WTC11 (cell line): Measurements from ENCODE around the gene CLUH. TPM values are rescaled to one million over a fixed set of nuclear protein-coding genes. Genes with fewer than 3 reads are reported as not detected.
"Not testable (repeated sequence)": the region's sequence is repeated elsewhere in the genome, so short reads cannot be mapped to it uniquely, and the experiment has no call there.

Experiments
- ATAC-seq: fragments of 200-7000 bp; cut with Tn5 transposase; 2 replicates; pipeline ENCODE4 v1.10.0; 2021; ENCODE audit warnings: mild to moderate bottlenecking, moderate library complexity
- CTCF ChIA-PET: fragments of 300-600 bp; sonication (Branson Sonifier 250); formaldehyde crosslinking; loops from one replicate; lab custom pipeline; 2021; ENCODE audit warnings: antibody characterized with exemption; lab: Charles Lee
- POLR2A ChIA-PET: fragments of 350-600 bp; sonication (Branson Sonifier 250); formaldehyde crosslinking; loops from one replicate; lab custom pipeline; 2021; ENCODE audit warnings: antibody characterized with exemption; lab: Charles Lee
- DNase-seq: peaks from one replicate; pipeline ENCODE4 v3.0.0; 2021; ENCODE audit warnings: low spot score
- H3K27ac Mint-ChIP-seq: 2 replicates; pipeline ENCODE4 v1.8.0; 2021; ENCODE audit warnings: mixed read lengths
- H3K27me3 Mint-ChIP-seq: 2 replicates; pipeline ENCODE4 v1.8.0; 2021; ENCODE audit warnings: low read depth, mild to moderate bottlenecking, moderate library complexity, mixed read lengths
- H3K36me3 Mint-ChIP-seq: 2 replicates; pipeline ENCODE4 v1.8.0; 2021; ENCODE audit warnings: mixed read lengths
- H3K4me1 Mint-ChIP-seq: 2 replicates; pipeline ENCODE4 v1.8.0; 2022; ENCODE audit warnings: mixed read lengths
- H3K4me3 Mint-ChIP-seq: 2 replicates; pipeline ENCODE4 v1.8.0; 2021; ENCODE audit warnings: mild to moderate bottlenecking, moderate library complexity, mixed read lengths
- H3K9me3 Mint-ChIP-seq: 2 replicates; pipeline ENCODE4 v1.8.0; 2021; ENCODE audit warnings: mixed read lengths
- AR ChIP-seq: fragments of 250-450 bp; sonication (Bioruptor Pico); IDR thresholded peaks from 2 replicates; pipeline ENCODE4 v1.9.0; 2021; ENCODE audit warnings: mild to moderate bottlenecking
- ATF1 ChIP-seq: sonication (generic); formaldehyde crosslinking; IDR thresholded peaks from 2 replicates; pipeline ENCODE4 v1.8.1; 2023; ENCODE audit warnings: mild to moderate bottlenecking, moderate library complexity, missing genetic modification reagents
- CREB1 ChIP-seq: sonication (generic); formaldehyde crosslinking; IDR thresholded peaks from 2 replicates; pipeline ENCODE4 v1.8.0; 2023; ENCODE audit warnings: mild to moderate bottlenecking, missing genetic modification reagents
- EMX1 ChIP-seq: fragments of 250-450 bp; sonication (Bioruptor Pico); IDR thresholded peaks from 2 replicates; pipeline ENCODE4 v1.8.0; 2021; ENCODE audit warnings: mild to moderate bottlenecking
- JUN ChIP-seq: sonication (generic); formaldehyde crosslinking; IDR thresholded peaks from 2 replicates; pipeline ENCODE4 v1.8.0; 2023; ENCODE audit warnings: mild to moderate bottlenecking, missing genetic modification reagents
- MAX ChIP-seq: sonication (generic); formaldehyde crosslinking; IDR thresholded peaks from 2 replicates; pipeline ENCODE4 v1.8.0; 2022; ENCODE audit warnings: mild to moderate bottlenecking, missing genetic modification reagents
- MYBL2 ChIP-seq: sonication (generic); formaldehyde crosslinking; IDR thresholded peaks from 2 replicates; pipeline ENCODE4 v1.8.1; 2023; ENCODE audit warnings: mild to moderate bottlenecking, moderate library complexity, missing genetic modification reagents
- NR1H2 ChIP-seq: sonication (generic); formaldehyde crosslinking; IDR thresholded peaks from 2 replicates; pipeline ENCODE4 v1.9.0; 2021; ENCODE audit warnings: mild to moderate bottlenecking, moderate library complexity, missing genetic modification reagents
- NR2C2 ChIP-seq: sonication (generic); formaldehyde crosslinking; IDR thresholded peaks from 2 replicates; pipeline ENCODE4 v1.8.0; 2022; ENCODE audit warnings: mild to moderate bottlenecking, missing genetic modification reagents
- SMAD4 ChIP-seq: sonication (generic); formaldehyde crosslinking; IDR thresholded peaks from 2 replicates; pipeline ENCODE4 v1.8.0; 2022; ENCODE audit warnings: mild to moderate bottlenecking, missing genetic modification reagents
- TCF7 ChIP-seq: sonication (generic); formaldehyde crosslinking; IDR thresholded peaks from 2 replicates; pipeline ENCODE4 v1.8.0; 2022; ENCODE audit warnings: mild to moderate bottlenecking, low read depth, missing genetic modification reagents, moderate library complexity
- ZNF317 ChIP-seq: sonication (generic); formaldehyde crosslinking; IDR thresholded peaks from 2 replicates; pipeline ENCODE4 v1.8.1; 2023; ENCODE audit warnings: low read depth, mild to moderate bottlenecking, moderate library complexity, missing genetic modification reagents, borderline replicate concordance
- ZNF671 ChIP-seq: fragments of 250-450 bp; sonication (Bioruptor Pico); IDR thresholded peaks from 2 replicates; pipeline ENCODE4 v1.8.0; 2021; ENCODE audit warnings: mild to moderate bottlenecking
- total RNA-seq: library from RNA; stranded (reverse); gene quantifications from 3 replicates; pipeline ENCODE4 v1.2.3, GENCODE V29; 2021
- TF ChIP-seq, protein P1 (sequence below): fragments of 250-450 bp; sonication (Bioruptor Pico); conservative IDR thresholded peaks from 2 replicates; pipeline ENCODE4 v1.9.0; 2021; ENCODE audit warnings: mild to moderate bottlenecking
- TF ChIP-seq, protein P2 (sequence below): fragments of 250-450 bp; sonication (Bioruptor Pico); IDR thresholded peaks from 2 replicates; pipeline ENCODE4 v1.9.0; 2021; ENCODE audit warnings: mild to moderate bottlenecking
- TF ChIP-seq, protein P3 (sequence below): sonication (generic); formaldehyde crosslinking; IDR thresholded peaks from 2 replicates; pipeline ENCODE4 v1.8.1; 2023; ENCODE audit warnings: mild to moderate bottlenecking, missing genetic modification reagents, borderline replicate concordance
- TF ChIP-seq, protein P4 (sequence below): sonication (generic); formaldehyde crosslinking; IDR thresholded peaks from 2 replicates; pipeline ENCODE4 v1.8.1; 2022; ENCODE audit warnings: missing genetic modification reagents, borderline replicate concordance

The CLUH gene
- total RNA-seq, 1 experiment from 2014 or later, result 105 TPM

- Mint-ChIP-seq H3K4me1 (no peaks in the 10 kb centered on the region), H3K27ac (no peak overlapping the region), H3K27me3 (no peaks in the 10 kb centered on the region), H3K36me3 (peaks cover 69% of the 10 kb centered on the region), H3K9me3 (peaks cover 5% of the 10 kb centered on the region), H3K4me3 (no peak overlapping the region)
- TF ChIP-seq SMAD4 (no peak), NR1H2 (CRISPR knock-in tag) (no peak), ZNF671 (no peak), MAX (CRISPR knock-in tag) (no peak), AR (no peak), MYBL2 (CRISPR knock-in tag) (no peak), TCF7 (no peak), ZNF317 (CRISPR knock-in tag) (no peak), NR2C2 (CRISPR knock-in tag) (no peak), JUN (CRISPR knock-in tag) (no peak), EMX1 (CRISPR knock-in tag) (no peak), CREB1 (CRISPR knock-in tag) (no peak), ATF1 (CRISPR knock-in tag) (no peak)
- TF ChIP-seq, protein P1, sequence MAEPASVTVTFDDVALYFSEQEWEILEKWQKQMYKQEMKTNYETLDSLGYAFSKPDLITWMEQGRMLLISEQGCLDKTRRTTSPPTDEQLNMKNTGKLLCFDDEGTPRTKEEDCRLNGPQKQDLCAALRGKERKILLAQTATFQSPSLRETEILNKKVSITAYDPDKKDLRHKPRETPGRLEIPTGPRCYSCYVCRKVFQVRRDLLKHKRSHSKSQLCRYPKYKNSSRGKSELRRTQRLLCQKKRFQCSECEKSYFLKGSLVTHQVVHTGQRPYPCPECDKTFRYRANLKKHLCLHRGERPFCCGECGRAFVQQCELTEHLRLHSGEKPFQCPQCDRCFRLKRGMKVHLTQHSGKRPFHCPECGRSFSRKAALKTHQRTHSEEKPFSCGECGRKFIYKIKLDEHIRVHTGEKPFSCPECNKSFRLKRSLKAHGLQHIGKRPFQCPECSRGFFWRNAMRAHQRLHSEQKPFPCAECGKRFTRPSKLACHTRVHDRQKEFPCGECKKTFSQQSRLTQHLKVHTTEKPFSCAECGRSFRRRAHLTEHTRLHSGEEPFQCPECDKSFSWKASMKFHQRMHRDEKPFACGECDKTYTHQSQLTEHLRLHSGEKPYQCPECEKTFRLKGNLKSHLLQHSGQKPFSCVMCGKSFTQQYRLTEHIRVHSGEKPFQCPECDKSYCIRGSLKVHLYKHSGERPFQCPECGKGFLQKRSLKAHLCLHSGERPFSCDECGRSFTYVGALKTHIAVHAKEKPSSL, result no peak
- TF ChIP-seq, protein P2, sequence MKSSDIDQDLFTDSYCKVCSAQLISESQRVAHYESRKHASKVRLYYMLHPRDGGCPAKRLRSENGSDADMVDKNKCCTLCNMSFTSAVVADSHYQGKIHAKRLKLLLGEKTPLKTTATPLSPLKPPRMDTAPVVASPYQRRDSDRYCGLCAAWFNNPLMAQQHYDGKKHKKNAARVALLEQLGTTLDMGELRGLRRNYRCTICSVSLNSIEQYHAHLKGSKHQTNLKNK, result no peak
- TF ChIP-seq, protein P3, sequence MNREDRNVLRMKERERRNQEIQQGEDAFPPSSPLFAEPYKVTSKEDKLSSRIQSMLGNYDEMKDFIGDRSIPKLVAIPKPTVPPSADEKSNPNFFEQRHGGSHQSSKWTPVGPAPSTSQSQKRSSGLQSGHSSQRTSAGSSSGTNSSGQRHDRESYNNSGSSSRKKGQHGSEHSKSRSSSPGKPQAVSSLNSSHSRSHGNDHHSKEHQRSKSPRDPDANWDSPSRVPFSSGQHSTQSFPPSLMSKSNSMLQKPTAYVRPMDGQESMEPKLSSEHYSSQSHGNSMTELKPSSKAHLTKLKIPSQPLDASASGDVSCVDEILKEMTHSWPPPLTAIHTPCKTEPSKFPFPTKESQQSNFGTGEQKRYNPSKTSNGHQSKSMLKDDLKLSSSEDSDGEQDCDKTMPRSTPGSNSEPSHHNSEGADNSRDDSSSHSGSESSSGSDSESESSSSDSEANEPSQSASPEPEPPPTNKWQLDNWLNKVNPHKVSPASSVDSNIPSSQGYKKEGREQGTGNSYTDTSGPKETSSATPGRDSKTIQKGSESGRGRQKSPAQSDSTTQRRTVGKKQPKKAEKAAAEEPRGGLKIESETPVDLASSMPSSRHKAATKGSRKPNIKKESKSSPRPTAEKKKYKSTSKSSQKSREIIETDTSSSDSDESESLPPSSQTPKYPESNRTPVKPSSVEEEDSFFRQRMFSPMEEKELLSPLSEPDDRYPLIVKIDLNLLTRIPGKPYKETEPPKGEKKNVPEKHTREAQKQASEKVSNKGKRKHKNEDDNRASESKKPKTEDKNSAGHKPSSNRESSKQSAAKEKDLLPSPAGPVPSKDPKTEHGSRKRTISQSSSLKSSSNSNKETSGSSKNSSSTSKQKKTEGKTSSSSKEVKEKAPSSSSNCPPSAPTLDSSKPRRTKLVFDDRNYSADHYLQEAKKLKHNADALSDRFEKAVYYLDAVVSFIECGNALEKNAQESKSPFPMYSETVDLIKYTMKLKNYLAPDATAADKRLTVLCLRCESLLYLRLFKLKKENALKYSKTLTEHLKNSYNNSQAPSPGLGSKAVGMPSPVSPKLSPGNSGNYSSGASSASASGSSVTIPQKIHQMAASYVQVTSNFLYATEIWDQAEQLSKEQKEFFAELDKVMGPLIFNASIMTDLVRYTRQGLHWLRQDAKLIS (CRISPR knock-in tag), result no peak
- TF ChIP-seq, protein P4, sequence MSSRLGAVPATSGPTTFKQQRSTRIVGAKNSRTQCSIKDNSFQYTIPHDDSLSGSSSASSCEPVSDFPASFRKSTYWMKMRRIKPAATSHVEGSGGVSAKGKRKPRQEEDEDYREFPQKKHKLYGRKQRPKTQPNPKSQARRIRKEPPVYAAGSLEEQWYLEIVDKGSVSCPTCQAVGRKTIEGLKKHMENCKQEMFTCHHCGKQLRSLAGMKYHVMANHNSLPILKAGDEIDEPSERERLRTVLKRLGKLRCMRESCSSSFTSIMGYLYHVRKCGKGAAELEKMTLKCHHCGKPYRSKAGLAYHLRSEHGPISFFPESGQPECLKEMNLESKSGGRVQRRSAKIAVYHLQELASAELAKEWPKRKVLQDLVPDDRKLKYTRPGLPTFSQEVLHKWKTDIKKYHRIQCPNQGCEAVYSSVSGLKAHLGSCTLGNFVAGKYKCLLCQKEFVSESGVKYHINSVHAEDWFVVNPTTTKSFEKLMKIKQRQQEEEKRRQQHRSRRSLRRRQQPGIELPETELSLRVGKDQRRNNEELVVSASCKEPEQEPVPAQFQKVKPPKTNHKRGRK (CRISPR knock-in tag), result no peak
- ATAC-seq, result no peak
- CTCF ChIA-PET, result interaction anchor here (0.6 to 0.9 kb wide), 2 partner anchors 256 to 389 kb away, joined by 3 read pairs; no protein-coding TSS in a partner anchor
- DNase-seq, result no peak
- POLR2A ChIA-PET, result no interaction called here
These were observed 39.5 kb downstream of the CLUH start for GRCh38 chr17:2672026-2672425.

DNA sequence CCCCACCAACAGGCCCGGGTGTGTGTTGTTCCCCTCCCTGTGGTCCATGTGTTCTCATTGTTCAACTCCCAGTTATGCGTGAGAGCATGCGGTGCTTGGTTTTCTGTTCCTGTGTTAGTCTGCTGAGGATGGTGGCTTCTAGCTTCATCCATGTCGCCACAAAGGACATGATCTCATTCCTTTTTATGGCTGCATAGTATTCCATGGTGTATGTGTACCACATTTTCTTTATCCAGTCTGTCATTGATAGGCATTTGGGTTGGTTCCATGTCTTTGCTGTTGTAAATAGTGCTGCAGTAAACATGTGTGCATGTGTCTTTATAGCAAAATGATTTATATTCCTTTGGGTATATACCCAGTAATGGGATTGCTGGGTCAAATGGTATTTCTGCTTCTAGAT, 51.2 kb downstream of the CLUH start:
- CTCF ChIA-PET, H3K27me3 Mint-ChIP-seq, DNase-seq, H3K4me1 Mint-ChIP-seq, H3K4me3 Mint-ChIP-seq, H3K9me3 Mint-ChIP-seq, H3K27ac Mint-ChIP-seq, POLR2A ChIA-PET, H3K36me3 Mint-ChIP-seq, ATAC-seq: not testable (repeated sequence)

DNA sequence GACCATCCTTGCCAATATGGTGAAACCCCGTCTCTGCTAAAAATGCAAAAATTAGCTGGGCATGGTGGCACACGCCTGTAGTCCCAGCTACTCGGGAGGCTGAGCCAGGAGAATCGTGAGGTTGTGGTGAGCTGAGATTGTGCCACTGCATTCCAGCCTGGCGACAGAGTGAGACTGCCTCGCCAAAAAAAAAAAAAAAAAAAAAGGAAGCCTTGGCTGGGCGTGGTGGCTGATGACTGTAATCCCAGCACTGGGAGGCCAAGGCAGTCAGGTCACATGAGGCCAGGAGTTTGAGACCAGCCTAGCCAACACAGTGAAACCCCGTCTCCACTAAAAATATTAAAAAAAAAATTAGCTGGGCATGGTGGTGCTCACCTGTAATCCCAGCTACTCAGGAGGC, 52.2 kb downstream of the CLUH start:
- not testable (repeated sequence) for H3K9me3 Mint-ChIP-seq, H3K4me1 Mint-ChIP-seq
- CTCF ChIA-PET, result interaction anchor here (0.6 to 0.7 kb wide), 4 partner anchors 138 to 201 kb away, joined by 3 to 4 read pairs (median 3); no protein-coding TSS in a partner anchor

More for the DNA sequence above, 52.2 kb downstream of the CLUH start:
- not testable (repeated sequence) for H3K27ac Mint-ChIP-seq, ATAC-seq, H3K36me3 Mint-ChIP-seq, DNase-seq, H3K27me3 Mint-ChIP-seq, H3K4me3 Mint-ChIP-seq
- POLR2A ChIA-PET, result interaction anchor here (0.7 kb wide), 2 partner anchors 91 to 107 kb away, joined by 3 to 9 read pairs; no protein-coding TSS in a partner anchor
